GM13977 (cell line): ENCODE results near the gene TTC28.

Experiments
- DNase-seq: peaks from one replicate; pipeline ENCODE4 v3.0.0; 2012; ENCODE audit warnings: low spot score
- CTCF ChIP-seq: IDR thresholded peaks from 2 replicates; pipeline ENCODE4 v1.5.1; 2012; ENCODE audit warnings: mild to moderate bottlenecking, control low read depth; ENCODE audit not compliant: insufficient read depth; ENCODE audit errors: extremely low read depth, missing control alignments
- in situ Hi-C: fragments of 300-500 bp; cut with MboI; formaldehyde crosslinking; loops from one replicate; pipeline ENCODE4 v1.12.0; 2022; ENCODE audit warnings: low sequenced_read_pairs, low pct_unique_long_range_greater_than_20kb, mixed read lengths, inconsistent platforms; ENCODE audit not compliant: unreplicated experiment

TTC28 gene

GRCh38 chr22:28188178-28188879 is 491.3 kb downstream of the TTC28 start:
- in situ Hi-C loops: no loop called here
- TF ChIP-seq CTCF: no peak

GRCh38 chr22:28187612-28188011 is 492.0 kb downstream of the TTC28 start:
- no peak for DNase-seq
- no peak for TF ChIP-seq CTCF
- in situ Hi-C loops: no loop called here

More at GRCh38 chr22:28188178-28188879, 491.3 kb downstream of the TTC28 start:
- no peak for DNase-seq

- in situ Hi-C loops: no loop called here
- DNase-seq: no peak
- TF ChIP-seq CTCF: no peak
These were observed 493.0 kb downstream of the TTC28 start for GRCh38 chr22:28186641-28187040.

GRCh38 chr22:28185130-28185529 is 494.5 kb downstream of the TTC28 start:
- no peak for TF ChIP-seq CTCF
- DNase-seq: no peak
- in situ Hi-C loops: no loop called here

GRCh38 chr22:28183078-28183860 is 496.4 kb downstream of the TTC28 start:
- no peak for TF ChIP-seq CTCF
- in situ Hi-C loops: no loop called here
- no peak for DNase-seq

GRCh38 chr22:28180804-28181731 is 498.6 kb downstream of the TTC28 start:
- no peak for TF ChIP-seq CTCF
- no peak for DNase-seq
- in situ Hi-C loops: no loop called here
